Fibroblast of lung (primary cell): ENCODE results near the gene SORL1. TPM values are rescaled to one million over a fixed set of nuclear protein-coding genes. Genes with fewer than 3 reads are reported as not detected.

Experiments used
- DNase-seq, 2 donors: peaks; one replicate each; pipeline versions ENCODE4 v3.0.0 to v3.0.0-alpha.2; 2010; ENCODE audit warnings: low read depth in 2 of 2
- H2AFZ ChIP-seq: 2 replicates; pipeline ENCODE4 v1.5.1; 2012; ENCODE audit warnings: low read length, control low read depth, inconsistent platforms
- H3K27ac ChIP-seq: 2 replicates; pipeline ENCODE4 v1.5.1; 2011; ENCODE audit warnings: low read length, control low read depth; ENCODE audit not compliant: insufficient read depth
- H3K27me3 ChIP-seq: 2 replicates; pipeline ENCODE4 v1.5.1; 2011; ENCODE audit warnings: mild to moderate bottlenecking, low read length; ENCODE audit not compliant: control insufficient read depth, insufficient read depth
- H3K36me3 ChIP-seq: 2 replicates; pipeline ENCODE4 v1.5.1; 2011; ENCODE audit warnings: low read length; ENCODE audit not compliant: control insufficient read depth, insufficient read depth
- H3K4me1 ChIP-seq: 2 replicates; pipeline ENCODE4 v1.5.1; 2011; ENCODE audit warnings: low read length; ENCODE audit not compliant: control insufficient read depth, insufficient read depth; ENCODE audit errors: extremely low read depth
- H3K4me2 ChIP-seq: 2 replicates; pipeline ENCODE4 v1.5.1; 2011; ENCODE audit warnings: low read length, control low read depth; ENCODE audit not compliant: insufficient read depth; ENCODE audit errors: extremely low read depth
- H3K4me3 ChIP-seq, 4 experiments: fragments of 200-600 bp in 1 of 4; sonication (generic) in 1 of 4; replicated peaks in 1 of 4; 2 replicates each; pipeline ENCODE4 v1.5.1; 2011 to 2016; ENCODE audit warnings: low read length in 4 of 4, low read depth in 3 of 4, mild to moderate bottlenecking in 3 of 4, control low read depth in 2 of 4, inconsistent platforms in 1 of 4, mixed read lengths in 1 of 4; ENCODE audit not compliant: insufficient read depth in 1 of 4; ENCODE audit errors: control extremely low read depth in 1 of 4
- H3K79me2 ChIP-seq: 2 replicates; pipeline ENCODE4 v1.5.1; 2012; ENCODE audit warnings: mild to moderate bottlenecking, low read length, inconsistent platforms; ENCODE audit not compliant: control insufficient read depth, insufficient read depth
- H3K9ac ChIP-seq: 2 replicates; pipeline ENCODE4 v1.5.1; 2011; ENCODE audit warnings: mild to moderate bottlenecking, low read length, control low read depth; ENCODE audit not compliant: insufficient read depth
- H3K9me3 ChIP-seq: 2 replicates; pipeline ENCODE4 v1.5.1; 2012; ENCODE audit warnings: low read depth, low read length; ENCODE audit not compliant: control insufficient read depth, insufficient read depth
- H4K20me1 ChIP-seq: 2 replicates; pipeline ENCODE4 v1.5.1; 2011; ENCODE audit warnings: low read length; ENCODE audit not compliant: control insufficient read depth, insufficient read depth; ENCODE audit errors: extremely low read depth
- EZH2 ChIP-seq: IDR thresholded peaks from 2 replicates; pipeline ENCODE4 v1.5.1; 2012; ENCODE audit warnings: low read length, control low read depth, mild to moderate bottlenecking; ENCODE audit errors: missing control alignments
- polyA plus RNA-seq, 2 donors: library from polyadenylated mRNA; depleted of rRNA in 1 of 2; stranded (reverse) in 1 of 2; unstranded in 1 of 2; fragments of >200 nt; gene quantifications; 2 replicates each; pipeline ENCODE4 v1.2.1, GENCODE V29; 2011 to 2012; ENCODE audit warnings: missing spikeins in 1 of 2
- total RNA-seq: library from RNA; depleted of rRNA; stranded (reverse); fragments of >200 nt; gene quantifications from 2 replicates; pipeline ENCODE4 v1.2.1, GENCODE V29; 2014
- TF ChIP-seq, protein P1 (sequence below), 2 donors: IDR thresholded peaks in 1 of 2; conservative IDR thresholded peaks in 1 of 2; 1 replicate in 1 of 2; 2 replicates in 1 of 2; pipeline ENCODE4 v1.5.1; 2011 to 2012; ENCODE audit warnings: low read length in 2 of 2, control low read depth in 1 of 2, inconsistent platforms in 1 of 2, low read depth in 1 of 2, mild to moderate bottlenecking in 1 of 2

The SORL1 gene
- total and polyA plus RNA-seq, 2 donors (not counting 1 experiment from before 2014, with no cell fraction given), result 0.58 to 10.9 TPM

DNA sequence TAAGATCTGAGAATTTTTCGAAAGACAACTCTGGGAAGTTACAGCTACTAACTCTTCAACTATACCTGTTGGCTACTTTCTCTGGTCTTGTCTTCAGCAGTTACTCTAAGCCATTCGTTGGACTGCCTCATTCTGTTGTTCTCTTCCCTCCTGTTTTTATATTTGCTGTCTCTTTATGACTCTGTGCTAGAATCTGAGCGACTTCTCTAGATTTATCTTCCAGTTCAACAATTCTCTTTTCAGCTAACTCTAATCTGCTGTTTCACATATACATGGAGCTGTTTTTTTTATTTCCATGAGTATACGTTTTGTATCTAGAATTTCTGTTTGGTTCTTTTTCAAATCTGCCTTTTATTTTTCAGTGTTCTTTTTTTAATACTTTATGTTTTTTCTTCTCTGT is 128.0 kb downstream of the SORL1 start:
- Histone ChIP-seq H3K9ac (no peak overlapping the region), H3K9me3 (no peaks in the 10 kb centered on the region), H3K79me2 (no peaks in the 10 kb centered on the region), H3K36me3 (no peaks in the 10 kb centered on the region), H3K27me3 (peaks cover 3% of the 10 kb centered on the region), H3K4me1 (peaks cover 3% of the 10 kb centered on the region), H3K27ac (no peak overlapping the region), H3K4me2 (no peak overlapping the region), H2AFZ (no peak overlapping the region), H3K4me3 (no peak overlapping the region), H4K20me1 (no peaks in the 10 kb centered on the region)
- TF ChIP-seq, protein P1, sequence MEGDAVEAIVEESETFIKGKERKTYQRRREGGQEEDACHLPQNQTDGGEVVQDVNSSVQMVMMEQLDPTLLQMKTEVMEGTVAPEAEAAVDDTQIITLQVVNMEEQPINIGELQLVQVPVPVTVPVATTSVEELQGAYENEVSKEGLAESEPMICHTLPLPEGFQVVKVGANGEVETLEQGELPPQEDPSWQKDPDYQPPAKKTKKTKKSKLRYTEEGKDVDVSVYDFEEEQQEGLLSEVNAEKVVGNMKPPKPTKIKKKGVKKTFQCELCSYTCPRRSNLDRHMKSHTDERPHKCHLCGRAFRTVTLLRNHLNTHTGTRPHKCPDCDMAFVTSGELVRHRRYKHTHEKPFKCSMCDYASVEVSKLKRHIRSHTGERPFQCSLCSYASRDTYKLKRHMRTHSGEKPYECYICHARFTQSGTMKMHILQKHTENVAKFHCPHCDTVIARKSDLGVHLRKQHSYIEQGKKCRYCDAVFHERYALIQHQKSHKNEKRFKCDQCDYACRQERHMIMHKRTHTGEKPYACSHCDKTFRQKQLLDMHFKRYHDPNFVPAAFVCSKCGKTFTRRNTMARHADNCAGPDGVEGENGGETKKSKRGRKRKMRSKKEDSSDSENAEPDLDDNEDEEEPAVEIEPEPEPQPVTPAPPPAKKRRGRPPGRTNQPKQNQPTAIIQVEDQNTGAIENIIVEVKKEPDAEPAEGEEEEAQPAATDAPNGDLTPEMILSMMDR (conservative IDR thresholded peaks at IDR 0.05 in 1 of 2, IDR thresholded peaks at IDR 0.05 in 1 of 2; ENCODE audit: low read depth in 1 of 2, low read length in 2 of 2), result no peak
- TF ChIP-seq EZH2, result no peak
- DNase-seq, result no peak

DNA sequence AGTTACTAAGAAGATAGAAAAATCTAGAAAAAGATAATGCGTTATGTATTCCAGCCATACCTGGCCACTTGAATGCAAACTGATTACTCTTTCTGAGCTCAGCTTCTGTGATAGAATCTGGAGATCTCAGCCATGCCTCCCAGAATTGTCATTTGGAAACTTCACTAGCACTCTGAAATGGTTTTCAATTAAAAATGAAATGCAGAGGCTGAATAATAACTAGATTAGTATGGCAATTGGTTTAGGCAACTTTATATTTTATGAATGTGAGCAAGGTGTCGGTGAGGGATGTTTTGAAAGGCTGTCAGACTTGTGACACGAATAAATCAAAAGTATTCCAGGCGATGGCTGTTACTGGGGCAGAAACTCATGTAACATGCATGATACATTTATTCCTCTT is 129.5 kb downstream of the SORL1 start:
- Histone ChIP-seq H3K27ac (no peak overlapping the region), H3K36me3 (no peaks in the 10 kb centered on the region), H4K20me1 (no peaks in the 10 kb centered on the region), H3K4me1 (no peaks in the 10 kb centered on the region), H2AFZ (no peak overlapping the region), H3K4me3 (no peak overlapping the region), H3K9ac (no peak overlapping the region), H3K27me3 (peaks cover 3% of the 10 kb centered on the region), H3K79me2 (no peaks in the 10 kb centered on the region), H3K9me3 (no peaks in the 10 kb centered on the region), H3K4me2 (no peak overlapping the region)
- TF ChIP-seq, protein P1 (conservative IDR thresholded peaks at IDR 0.05 in 1 of 2, IDR thresholded peaks at IDR 0.05 in 1 of 2; ENCODE audit: low read depth in 1 of 2, low read length in 2 of 2), result no peak
- no peak for TF ChIP-seq EZH2
- DNase-seq, result no peak

DNA sequence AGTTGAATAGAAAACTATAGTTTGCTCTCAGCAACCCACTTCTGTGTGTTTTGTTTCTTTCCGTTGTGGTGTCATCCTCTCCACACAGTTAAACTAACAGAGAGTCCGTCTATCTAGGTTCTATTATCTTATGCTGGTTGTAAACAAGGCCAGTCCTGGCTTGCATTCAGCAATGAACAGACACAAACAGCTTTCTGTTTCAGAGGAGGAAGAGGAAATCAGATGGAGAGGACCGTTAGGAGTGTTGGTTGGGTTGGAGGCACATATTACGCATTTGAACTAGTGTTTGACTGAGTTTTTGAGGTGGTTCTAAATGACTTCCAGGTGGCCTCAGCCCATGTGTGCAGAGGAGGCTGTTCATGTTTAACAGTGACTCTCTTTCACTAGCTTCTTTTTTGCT is 130.2 kb downstream of the SORL1 start:
- Histone ChIP-seq H3K4me2 (no peak overlapping the region), H3K4me1 (no peaks in the 10 kb centered on the region), H3K27me3 (no peaks in the 10 kb centered on the region), H3K9me3 (no peaks in the 10 kb centered on the region), H3K9ac (no peak overlapping the region), H3K79me2 (no peaks in the 10 kb centered on the region), H2AFZ (no peak overlapping the region), H3K36me3 (no peaks in the 10 kb centered on the region), H4K20me1 (no peaks in the 10 kb centered on the region), H3K4me3 (no peak overlapping the region), H3K27ac (no peak overlapping the region)
- no peak for TF ChIP-seq EZH2
- TF ChIP-seq, protein P1 (conservative IDR thresholded peaks at IDR 0.05 in 1 of 2, IDR thresholded peaks at IDR 0.05 in 1 of 2; ENCODE audit: low read depth in 1 of 2, low read length in 2 of 2), result no peak
- DNase-seq, result no peak
